Progenitor cell of endocrine pancreas (in vitro differentiated cells): ENCODE results near the gene PPP1CB. TPM values are rescaled to one million over a fixed set of nuclear protein-coding genes. Genes with fewer than 3 reads are reported as not detected.

Experiments
- DNase-seq: peaks from one replicate; pipeline ENCODE4 v3.0.0; 2021; ENCODE audit warnings: low spot score; ENCODE audit not compliant: unreplicated experiment
- H3K27ac Mint-ChIP-seq: 2 replicates; pipeline ENCODE4 v1.8.0; 2021; ENCODE audit warnings: mild to moderate bottlenecking, moderate library complexity, mixed read lengths
- H3K27me3 Mint-ChIP-seq: 2 replicates; pipeline ENCODE4 v1.8.0; 2021; ENCODE audit warnings: mixed read lengths
- H3K36me3 Mint-ChIP-seq: 2 replicates; pipeline ENCODE4 v1.8.0; 2022; ENCODE audit warnings: mixed read lengths; ENCODE audit not compliant: insufficient read depth
- H3K4me1 Mint-ChIP-seq: 2 replicates; pipeline ENCODE4 v1.8.0; 2021; ENCODE audit warnings: low read depth, mixed read lengths
- H3K4me3 Mint-ChIP-seq: 2 replicates; pipeline ENCODE4 v1.8.0; 2021; ENCODE audit warnings: low read depth, mild to moderate bottlenecking, moderate library complexity, mixed read lengths
- H3K9me3 Mint-ChIP-seq: 2 replicates; pipeline ENCODE4 v1.8.0; 2021; ENCODE audit warnings: low read depth, mixed read lengths
- total RNA-seq: library from RNA; stranded (reverse); gene quantifications from 2 replicates; pipeline ENCODE4 v1.2.1, GENCODE V29; 2021
- TF ChIP-seq, protein P1 (sequence below): fragments of 200-600 bp; sonication (generic); IDR thresholded peaks from one replicate; pipeline ENCODE4 v1.5.0; 2021; ENCODE audit warnings: antibody characterized with exemption, mild to moderate bottlenecking; ENCODE audit not compliant: unreplicated experiment

Gene PPP1CB
- total RNA-seq, 1 donor from 2014 or later, result 193 TPM

DNA sequence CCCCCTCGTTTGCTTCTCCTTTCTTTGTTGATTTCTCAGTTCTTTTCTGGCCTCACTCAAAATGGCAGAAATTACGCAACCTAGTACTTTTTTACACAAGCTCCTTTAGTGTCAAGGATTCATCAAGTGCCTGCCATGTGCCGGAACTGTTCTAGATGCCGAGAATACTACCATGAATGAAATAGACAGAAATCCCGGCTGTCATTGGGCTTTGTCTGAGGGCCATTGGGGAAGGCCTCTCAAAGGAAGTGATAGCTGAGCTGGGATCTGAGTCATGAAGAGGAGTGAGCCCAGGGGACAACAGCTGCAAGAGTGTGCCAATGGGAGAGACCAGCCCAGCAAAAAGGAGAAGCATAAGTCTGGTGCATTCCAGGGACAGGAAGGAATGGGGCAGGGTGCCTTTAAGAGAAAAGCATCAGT is 34.3 kb upstream of the PPP1CB start:
- H3K4me3 Mint-ChIP-seq, result no peak overlapping the region
- H3K9me3 Mint-ChIP-seq, result peaks cover 4% of the 10 kb centered on the region
- TF ChIP-seq, protein P1, sequence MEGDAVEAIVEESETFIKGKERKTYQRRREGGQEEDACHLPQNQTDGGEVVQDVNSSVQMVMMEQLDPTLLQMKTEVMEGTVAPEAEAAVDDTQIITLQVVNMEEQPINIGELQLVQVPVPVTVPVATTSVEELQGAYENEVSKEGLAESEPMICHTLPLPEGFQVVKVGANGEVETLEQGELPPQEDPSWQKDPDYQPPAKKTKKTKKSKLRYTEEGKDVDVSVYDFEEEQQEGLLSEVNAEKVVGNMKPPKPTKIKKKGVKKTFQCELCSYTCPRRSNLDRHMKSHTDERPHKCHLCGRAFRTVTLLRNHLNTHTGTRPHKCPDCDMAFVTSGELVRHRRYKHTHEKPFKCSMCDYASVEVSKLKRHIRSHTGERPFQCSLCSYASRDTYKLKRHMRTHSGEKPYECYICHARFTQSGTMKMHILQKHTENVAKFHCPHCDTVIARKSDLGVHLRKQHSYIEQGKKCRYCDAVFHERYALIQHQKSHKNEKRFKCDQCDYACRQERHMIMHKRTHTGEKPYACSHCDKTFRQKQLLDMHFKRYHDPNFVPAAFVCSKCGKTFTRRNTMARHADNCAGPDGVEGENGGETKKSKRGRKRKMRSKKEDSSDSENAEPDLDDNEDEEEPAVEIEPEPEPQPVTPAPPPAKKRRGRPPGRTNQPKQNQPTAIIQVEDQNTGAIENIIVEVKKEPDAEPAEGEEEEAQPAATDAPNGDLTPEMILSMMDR, result no peak
- peaks cover 4% of the 10 kb centered on the region for H3K4me1 Mint-ChIP-seq
- H3K27ac Mint-ChIP-seq, result no peak overlapping the region
- H3K27me3 Mint-ChIP-seq, result no peaks in the 10 kb centered on the region
- no peaks in the 10 kb centered on the region for H3K36me3 Mint-ChIP-seq
- DNase-seq, result no peak

DNA sequence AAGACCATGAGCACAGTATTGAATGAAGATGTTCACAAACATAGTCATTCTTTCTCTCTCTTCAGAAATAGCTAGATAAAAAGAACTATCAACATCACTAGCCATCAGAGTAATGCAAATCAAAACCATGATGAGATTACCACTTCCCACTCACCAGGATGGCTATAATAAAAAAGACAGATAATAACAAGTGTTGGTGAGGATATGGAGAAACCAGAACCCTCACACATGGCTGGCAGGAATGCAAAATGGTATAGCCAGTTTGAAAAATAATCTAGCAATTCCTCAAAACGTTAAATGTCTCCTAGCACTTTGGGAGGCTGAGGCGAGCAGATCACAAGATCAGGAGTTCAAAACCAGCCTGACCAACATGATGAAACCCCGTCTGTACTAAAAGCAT is 31.3 kb upstream of the PPP1CB start:
- H3K4me3 Mint-ChIP-seq, result no peak overlapping the region
- no peaks in the 10 kb centered on the region for H3K27me3 Mint-ChIP-seq
- no peaks in the 10 kb centered on the region for H3K36me3 Mint-ChIP-seq
- H3K9me3 Mint-ChIP-seq, result peaks cover 4% of the 10 kb centered on the region
- DNase-seq, result no peak
- peak overlapping the region; percentile 49 for H3K27ac Mint-ChIP-seq
- TF ChIP-seq, protein P1, result no peak
- peaks cover 4% of the 10 kb centered on the region for H3K4me1 Mint-ChIP-seq

DNA sequence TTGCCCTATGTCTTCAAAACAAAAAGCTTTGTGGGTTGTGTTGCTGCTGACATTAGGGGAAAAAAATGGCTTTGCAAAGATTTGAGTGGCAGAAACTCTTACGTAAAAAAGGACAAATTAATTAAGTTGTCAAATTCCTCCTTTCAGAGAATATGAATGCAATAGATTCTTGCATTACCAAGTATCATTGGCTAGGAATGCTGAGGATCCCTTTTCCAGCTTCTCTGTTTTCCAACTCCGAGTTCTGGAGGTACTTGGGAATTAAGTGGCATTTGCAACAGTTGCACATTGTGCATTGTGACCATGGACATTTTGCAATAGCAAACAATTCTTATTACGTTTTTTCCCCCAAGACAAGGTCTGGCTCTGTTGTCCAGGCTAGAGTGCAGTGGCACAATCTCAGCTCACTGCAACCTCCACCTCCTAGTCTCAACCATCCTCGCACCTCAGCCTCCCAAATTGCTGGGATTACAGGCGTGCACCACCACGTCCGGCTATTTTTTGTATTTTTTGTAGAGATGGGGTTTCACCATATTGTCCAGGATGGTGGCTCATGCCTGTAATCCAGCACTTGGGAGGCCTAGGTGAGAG is 29.9 kb upstream of the PPP1CB start:
- TF ChIP-seq, protein P1, result no peak

DNA sequence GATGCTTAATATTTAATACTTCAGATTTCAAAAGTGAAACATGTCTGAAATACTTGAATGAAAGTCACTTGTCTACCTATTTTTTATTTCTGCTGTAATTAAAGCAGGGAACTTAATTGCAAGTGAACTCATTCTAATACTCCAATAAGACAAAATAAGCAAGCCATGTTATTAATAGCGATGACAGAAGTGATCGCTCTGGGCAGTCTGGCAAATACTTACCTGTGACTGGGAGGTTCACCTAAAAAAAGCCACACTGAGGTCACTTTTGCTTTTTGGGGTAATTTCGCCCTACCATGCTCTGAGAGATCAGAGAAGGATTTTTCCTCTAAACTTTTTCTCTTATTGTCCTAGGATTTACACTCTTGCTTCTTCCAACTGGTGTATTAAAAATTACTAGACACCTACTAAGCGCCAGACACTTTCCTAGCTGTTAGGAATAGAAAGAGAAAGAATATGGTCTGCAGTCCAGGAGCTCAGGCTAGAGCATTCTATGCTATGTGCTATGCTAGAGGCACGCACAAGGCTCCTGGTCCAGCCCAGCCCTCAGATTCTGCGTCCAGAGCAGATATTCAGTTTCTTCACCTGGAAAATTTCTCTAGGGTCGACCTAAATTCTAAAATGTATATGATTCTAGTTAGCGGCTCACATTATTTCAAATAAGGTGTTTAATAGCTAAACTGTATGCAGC is 26.5 kb upstream of the PPP1CB start:
- no peak for DNase-seq
- Mint-ChIP-seq H3K9me3 (peaks cover 4% of the 10 kb centered on the region), H3K4me3 (no peak overlapping the region), H3K4me1 (no peaks in the 10 kb centered on the region), H3K27me3 (no peaks in the 10 kb centered on the region), H3K27ac (no peak overlapping the region), H3K36me3 (no peaks in the 10 kb centered on the region)
- TF ChIP-seq, protein P1, result no peak

More for the DNA sequence above, 29.9 kb upstream of the PPP1CB start:
- no peak for DNase-seq
- Mint-ChIP-seq H3K4me1 (peaks cover 2% of the 10 kb centered on the region), H3K27ac (no peak overlapping the region), H3K27me3 (no peaks in the 10 kb centered on the region), H3K4me3 (no peak overlapping the region), H3K36me3 (no peaks in the 10 kb centered on the region), H3K9me3 (peaks cover 4% of the 10 kb centered on the region)

DNA sequence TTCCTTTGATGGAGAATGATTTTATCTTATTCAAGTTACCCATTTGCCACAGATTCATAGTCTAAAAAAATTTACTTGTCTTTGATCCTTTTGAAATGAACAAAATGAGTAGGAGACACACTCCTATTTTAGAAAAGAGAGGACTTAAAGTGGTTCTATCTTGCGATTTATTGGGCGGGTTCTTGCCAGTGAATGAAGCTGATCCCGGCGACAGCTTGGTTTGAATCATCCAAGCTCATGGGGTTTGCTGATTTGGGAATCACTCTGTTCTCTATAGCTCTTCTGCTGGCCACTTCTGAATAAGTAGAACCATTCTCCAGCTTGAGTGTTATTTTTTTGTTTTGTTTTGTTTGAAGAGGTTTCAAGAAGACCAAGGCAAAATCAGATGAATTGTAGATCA is 25.5 kb upstream of the PPP1CB start:
- H3K36me3 Mint-ChIP-seq, result no peaks in the 10 kb centered on the region
- no peak for DNase-seq
- no peak overlapping the region for H3K4me3 Mint-ChIP-seq
- H3K4me1 Mint-ChIP-seq, result no peaks in the 10 kb centered on the region
- TF ChIP-seq, protein P1, result no peak
- no peaks in the 10 kb centered on the region for H3K9me3 Mint-ChIP-seq
- H3K27me3 Mint-ChIP-seq, result no peaks in the 10 kb centered on the region
- H3K27ac Mint-ChIP-seq, result no peak overlapping the region
